B cell (primary cell): ENCODE measurements around the gene XRCC6.

ENCODE experiments used
- CTCF ChIP-seq: fragments of 200-600 bp; IDR thresholded peaks from one replicate; pipeline ENCODE4 v1.8.0; 2022; ENCODE audit warnings: antibody characterized with exemption, mild to moderate bottlenecking
- EZH2 ChIP-seq: IDR thresholded peaks from 2 replicates; pipeline ENCODE4 v1.6.1; 2012; ENCODE audit warnings: borderline replicate concordance, low read depth, mild to moderate bottlenecking, moderate library complexity, low read length; ENCODE audit not compliant: insufficient read depth, poor library complexity, severe bottlenecking

DNA sequence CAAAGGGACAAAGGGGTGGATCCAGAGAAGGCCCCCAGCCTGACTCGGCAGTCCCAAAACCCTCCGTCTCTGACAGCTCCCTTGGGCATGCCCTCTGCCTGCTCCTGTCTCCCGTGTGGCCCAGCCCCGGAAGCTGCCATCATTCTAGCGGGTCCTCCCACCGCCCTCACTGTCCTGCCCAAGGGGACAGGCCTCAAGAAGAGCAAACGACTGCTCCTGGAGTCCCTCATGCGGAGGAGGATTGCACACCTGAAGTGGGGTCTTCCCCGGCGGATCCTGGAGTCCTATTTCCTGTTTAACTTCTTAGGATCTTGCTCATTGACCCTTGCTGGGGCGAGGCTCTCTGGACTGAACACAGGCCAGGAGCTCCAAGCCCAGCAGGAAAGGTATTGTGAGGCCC is 75.6 kb downstream of the XRCC6 start:
- TF ChIP-seq CTCF (no peak), EZH2 (no peak)
